Esophagus muscularis mucosa (tissue), 4 donors: Measurements from ENCODE around the gene RBPJ.

Experiments
- CTCF ChIP-seq, 3 experiments: fragments of 200-600 bp in 2 of 3; fragments of 450-650 bp in 1 of 3; sonication (generic) in 2 of 3; IDR thresholded peaks; one replicate each; pipeline ENCODE4 v1.5.1; 2017 to 2019; ENCODE audit warnings: antibody characterized with exemption in 3 of 3, mild to moderate bottlenecking in 2 of 3, moderate library complexity in 1 of 3
- EP300 ChIP-seq: sonication (generic); formaldehyde crosslinking; IDR thresholded peaks from one replicate; pipeline ENCODE4 v1.6.1; 2017; ENCODE audit warnings: antibody characterized with exemption
- POLR2A ChIP-seq: fragments of 450-650 bp; IDR thresholded peaks from one replicate; pipeline ENCODE4 v1.6.1; 2017; ENCODE audit warnings: antibody characterized with exemption, moderate library complexity, mild to moderate bottlenecking, low read depth

DNA sequence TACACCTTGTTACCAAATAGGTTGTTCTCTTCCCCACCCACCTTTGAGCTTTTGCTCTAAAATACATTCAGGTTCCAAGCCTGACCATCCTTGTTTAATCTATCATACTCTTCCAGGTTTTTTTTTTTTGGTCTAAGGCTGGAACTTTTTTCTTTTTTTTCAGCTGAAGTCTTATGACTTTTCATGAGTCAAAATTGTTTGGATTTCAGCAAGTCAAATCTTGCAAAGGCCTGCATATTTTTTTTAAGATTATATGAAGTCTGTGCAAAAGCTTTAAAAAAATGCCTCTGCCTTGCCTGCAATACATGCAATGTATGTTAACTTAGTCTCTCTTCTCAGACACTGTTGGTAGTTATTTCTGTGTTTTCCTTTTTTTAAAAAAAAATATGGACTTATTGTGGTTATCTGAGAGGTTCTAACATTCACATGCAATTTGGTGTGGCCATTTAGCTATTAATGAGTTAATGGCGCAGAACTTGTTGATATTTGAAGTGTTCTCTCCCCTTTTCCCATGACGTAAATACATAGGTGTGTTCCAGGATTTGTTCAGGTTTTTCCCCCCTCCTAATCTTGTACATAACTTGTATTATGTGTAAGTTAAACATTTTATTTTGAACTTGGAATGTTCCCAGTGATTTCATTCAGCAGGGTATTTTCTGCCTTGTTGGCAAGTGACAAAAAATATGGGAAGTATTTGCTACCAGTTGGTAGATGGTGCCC lies 110.8 kb downstream of the RBPJ start:
- TF ChIP-seq EP300 (no peak), CTCF (IDR thresholded peaks at IDR 0.05) (no peak), POLR2A (no peak)
